Brain (organoid and tissue), 1 donor: ENCODE results near the gene NEK7. TPM values are rescaled to one million over a fixed set of nuclear protein-coding genes. Genes with fewer than 3 reads are reported as not detected.

ENCODE experiments used
- polyA plus RNA-seq: library from polyadenylated mRNA; stranded (reverse); fragments of 350-450 nt; fragmentation: Illumina TruSeq; extraction: RNeasy Lipid Tissue Mini Kit (QIAGEN cat#74804); gene quantifications from one replicate; pipeline ENCODE4 v1.2.3, GENCODE V29; 2015; ENCODE audit warnings: low read depth, low replicate concordance; ENCODE audit not compliant: insufficient read depth

The NEK7 gene
- polyA plus RNA-seq, 1 donor from 2014 or later = 5.5 TPM

Other genes starting within 250 kb of the NEK7 start
- gene LHX9, start 239.6 kb upstream of the NEK7 start, polyA plus RNA-seq = not detected